Left ventricle myocardium inferior (tissue), 1 donor: Measurements from ENCODE around the gene RSRC2. TPM values are rescaled to one million over a fixed set of nuclear protein-coding genes. Genes with fewer than 3 reads are reported as not detected.

ENCODE experiments used
- DNase-seq: peaks from one replicate; pipeline ENCODE4 v3.0.0-alpha.2; 2020
- H3K27ac ChIP-seq: fragments of 200-600 bp; replicated peaks from 2 replicates; pipeline ENCODE4 v1.8.0; 2021
- H3K27me3 ChIP-seq: fragments of 200-600 bp; 2 replicates; pipeline ENCODE4 v1.8.0; 2021; ENCODE audit warnings: low read depth
- H3K36me3 ChIP-seq: fragments of 200-600 bp; 2 replicates; pipeline ENCODE4 v1.8.0; 2021
- H3K4me1 ChIP-seq: fragments of 200-600 bp; 2 replicates; pipeline ENCODE4 v1.8.0; 2021
- H3K4me3 ChIP-seq: fragments of 200-600 bp; 2 replicates; pipeline ENCODE4 v1.8.0; 2021; ENCODE audit warnings: mild to moderate bottlenecking, moderate library complexity
- H3K9me3 ChIP-seq: fragments of 200-600 bp; replicated peaks from 2 replicates; pipeline ENCODE4 v1.8.0; 2021
- intact Hi-C: fragments of 100-400 bp; cut with micrococcal nuclease; formaldehyde crosslinking; loops from one replicate; pipeline ENCODE4 v1.11.0; 2022
- total RNA-seq: library from RNA; stranded (reverse); fragmentation: NEBNext Ultra II Directional; extraction: Animal tissue kit (Norgen Biotek cat#: 25700); gene quantifications from one replicate; pipeline ENCODE4 v1.2.1, GENCODE V29; 2021
- TF ChIP-seq, protein P1 (sequence below): fragments of 200-600 bp; IDR thresholded peaks from 2 replicates; pipeline ENCODE4 v1.8.0; 2021; ENCODE audit warnings: antibody characterized with exemption, mild to moderate bottlenecking, borderline replicate concordance
- donor health status: DM: no; HTN: yes; CAD: no; lungs with severe emphysema.

The RSRC2 gene
- total RNA-seq, 1 donor from 2014 or later, result 35.8 TPM

DNA sequence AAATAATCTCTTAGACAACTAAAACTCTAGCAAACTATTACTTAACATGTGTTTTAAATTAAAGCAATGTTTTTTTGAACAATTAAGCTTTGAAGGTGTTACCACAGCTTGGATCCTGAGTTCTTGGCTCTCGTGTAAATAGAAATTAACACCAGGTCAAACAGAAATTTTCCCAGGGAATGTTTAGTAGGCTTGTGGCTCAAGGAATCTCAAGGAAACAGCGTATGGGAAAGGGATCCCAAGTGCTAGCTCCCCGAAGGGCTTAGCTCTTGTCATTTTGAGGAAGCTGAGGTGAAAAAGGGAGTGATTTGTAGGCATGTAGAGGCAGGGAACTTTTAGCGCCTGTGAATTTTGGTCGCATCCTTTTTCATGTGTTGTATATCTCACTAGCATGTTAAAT is 11.8 kb upstream of the RSRC2 start:
- no peak for DNase-seq
- no peak overlapping the region for H3K4me3 ChIP-seq
- no peak overlapping the region for H3K27ac ChIP-seq
- TF ChIP-seq, protein P1, sequence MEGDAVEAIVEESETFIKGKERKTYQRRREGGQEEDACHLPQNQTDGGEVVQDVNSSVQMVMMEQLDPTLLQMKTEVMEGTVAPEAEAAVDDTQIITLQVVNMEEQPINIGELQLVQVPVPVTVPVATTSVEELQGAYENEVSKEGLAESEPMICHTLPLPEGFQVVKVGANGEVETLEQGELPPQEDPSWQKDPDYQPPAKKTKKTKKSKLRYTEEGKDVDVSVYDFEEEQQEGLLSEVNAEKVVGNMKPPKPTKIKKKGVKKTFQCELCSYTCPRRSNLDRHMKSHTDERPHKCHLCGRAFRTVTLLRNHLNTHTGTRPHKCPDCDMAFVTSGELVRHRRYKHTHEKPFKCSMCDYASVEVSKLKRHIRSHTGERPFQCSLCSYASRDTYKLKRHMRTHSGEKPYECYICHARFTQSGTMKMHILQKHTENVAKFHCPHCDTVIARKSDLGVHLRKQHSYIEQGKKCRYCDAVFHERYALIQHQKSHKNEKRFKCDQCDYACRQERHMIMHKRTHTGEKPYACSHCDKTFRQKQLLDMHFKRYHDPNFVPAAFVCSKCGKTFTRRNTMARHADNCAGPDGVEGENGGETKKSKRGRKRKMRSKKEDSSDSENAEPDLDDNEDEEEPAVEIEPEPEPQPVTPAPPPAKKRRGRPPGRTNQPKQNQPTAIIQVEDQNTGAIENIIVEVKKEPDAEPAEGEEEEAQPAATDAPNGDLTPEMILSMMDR, result no peak
- peaks cover 8% of the 10 kb centered on the region for H3K36me3 ChIP-seq
- no peaks in the 10 kb centered on the region for H3K9me3 ChIP-seq
- H3K27me3 ChIP-seq, result no peaks in the 10 kb centered on the region
- intact Hi-C loops, result no loop called here
- H3K4me1 ChIP-seq, result no peaks in the 10 kb centered on the region

DNA sequence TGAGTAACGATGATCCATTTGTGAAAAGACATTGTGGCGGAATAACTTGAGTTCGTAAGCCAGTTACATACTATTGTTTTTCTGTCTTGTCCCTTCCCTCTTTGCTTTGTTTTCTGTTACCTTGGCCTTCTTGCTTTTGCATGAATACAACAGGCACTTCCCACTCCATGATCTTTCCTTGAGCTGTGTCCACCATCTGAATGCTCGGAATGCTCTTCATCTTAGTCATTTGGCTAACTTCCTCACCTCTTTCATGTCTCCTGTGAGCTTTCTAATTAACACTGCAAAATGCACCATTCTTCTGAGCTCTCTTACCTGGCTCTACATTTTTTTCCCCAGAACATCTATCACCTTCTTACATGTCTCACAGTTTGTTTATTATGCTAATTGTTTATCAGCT is 10.3 kb upstream of the RSRC2 start:
- no peaks in the 10 kb centered on the region for H3K27me3 ChIP-seq
- no peaks in the 10 kb centered on the region for H3K36me3 ChIP-seq
- no peaks in the 10 kb centered on the region for H3K9me3 ChIP-seq
- intact Hi-C loops, result no loop called here
- H3K4me1 ChIP-seq, result no peaks in the 10 kb centered on the region
- no peak overlapping the region for H3K27ac ChIP-seq
- no peak for DNase-seq
- TF ChIP-seq, protein P1, result no peak
- H3K4me3 ChIP-seq, result no peak overlapping the region

DNA sequence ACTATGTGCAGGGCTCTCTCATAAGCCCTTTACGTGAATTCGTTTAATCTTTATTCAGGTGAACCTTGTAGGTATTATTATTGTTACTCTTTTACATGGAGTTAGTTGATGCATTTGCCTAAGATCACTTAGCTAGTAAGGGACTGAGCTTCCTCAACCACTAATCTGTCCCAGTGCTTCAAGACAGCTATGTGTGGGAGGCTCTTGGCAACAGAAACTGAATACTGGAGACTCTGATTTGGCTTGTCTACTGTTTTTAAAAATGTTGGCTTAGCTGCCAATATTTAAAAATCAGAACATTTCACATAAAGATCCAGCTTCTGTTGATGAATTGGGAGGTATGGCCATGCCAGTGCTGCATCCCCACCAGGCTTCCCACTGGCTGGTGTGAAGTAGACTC is 7.1 kb upstream of the RSRC2 start:
- DNase-seq, result no peak
- H3K4me3 ChIP-seq, result no peak overlapping the region
- no peaks in the 10 kb centered on the region for H3K36me3 ChIP-seq
- no peak overlapping the region for H3K27ac ChIP-seq
- H3K9me3 ChIP-seq, result no peaks in the 10 kb centered on the region
- no peaks in the 10 kb centered on the region for H3K27me3 ChIP-seq
- intact Hi-C loops, result no loop called here
- TF ChIP-seq, protein P1, result no peak
- no peaks in the 10 kb centered on the region for H3K4me1 ChIP-seq

GRCh38 chr12:122528992-122529391 is 2.3 kb upstream of the RSRC2 start:
- Histone ChIP-seq H3K4me3 (no peak overlapping the region), H3K27ac (no peak overlapping the region), H3K9me3 (no peaks in the 10 kb centered on the region), H3K36me3 (peaks cover 8% of the 10 kb centered on the region), H3K27me3 (no peaks in the 10 kb centered on the region), H3K4me1 (peaks cover 34% of the 10 kb centered on the region)
- intact Hi-C loops, result no loop called here
- TF ChIP-seq, protein P1, result no peak
- DNase-seq, result no peak

GRCh38 chr12:122528582-122528981 is 1.8 kb upstream of the RSRC2 start:
- Histone ChIP-seq H3K4me3 (no peak overlapping the region), H3K4me1 (peaks cover 38% of the 10 kb centered on the region), H3K27me3 (no peaks in the 10 kb centered on the region), H3K27ac (no peak overlapping the region), H3K9me3 (no peaks in the 10 kb centered on the region), H3K36me3 (peaks cover 8% of the 10 kb centered on the region)
- no peak for DNase-seq
- intact Hi-C loops, result no loop called here
- TF ChIP-seq, protein P1, result no peak
